ENCODE results near the gene MRPL53.
A peak's percentile ranks its signal among the peaks of the same experiment; 100 is the strongest.

MRPL53 gene

DNA sequence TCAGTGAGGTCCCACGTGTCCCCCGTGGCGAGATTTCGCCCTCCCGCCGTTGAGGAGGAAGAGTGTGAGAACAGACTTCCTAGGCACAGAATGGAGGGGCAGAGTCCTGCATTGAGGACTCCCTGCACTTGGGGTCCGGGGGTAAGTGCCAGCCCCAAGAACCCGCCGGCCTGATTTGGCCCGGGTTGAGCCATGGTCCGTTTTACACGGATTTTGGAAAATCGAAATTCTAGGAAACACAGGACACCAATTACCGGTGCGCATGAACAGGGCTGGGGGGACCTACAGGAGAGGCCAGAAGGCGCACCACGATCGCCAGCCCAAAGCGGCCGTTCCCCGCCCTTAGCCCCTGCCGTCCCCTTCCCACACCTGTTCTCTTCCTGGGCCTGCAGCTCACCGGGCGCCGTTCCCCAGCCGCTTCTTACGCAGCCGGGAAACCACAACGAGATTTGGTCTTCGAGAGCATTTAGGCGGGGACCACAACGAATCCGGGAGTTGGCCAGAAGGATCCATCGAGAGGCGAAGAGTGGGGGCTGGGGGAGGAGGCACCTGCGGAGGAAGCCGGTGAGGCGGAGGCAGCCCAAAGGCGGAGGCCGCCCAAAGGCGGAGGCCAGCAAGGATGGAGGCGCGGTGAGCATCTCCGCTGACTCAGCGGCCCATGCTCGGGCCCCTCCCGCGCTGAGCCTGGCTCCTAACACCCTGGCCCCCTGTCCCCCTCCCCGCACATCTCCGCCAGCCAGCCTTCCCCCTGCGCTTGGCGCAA is 41.3 kb upstream of the MRPL53 start:
- TF ChIP-seq, protein P1, sequence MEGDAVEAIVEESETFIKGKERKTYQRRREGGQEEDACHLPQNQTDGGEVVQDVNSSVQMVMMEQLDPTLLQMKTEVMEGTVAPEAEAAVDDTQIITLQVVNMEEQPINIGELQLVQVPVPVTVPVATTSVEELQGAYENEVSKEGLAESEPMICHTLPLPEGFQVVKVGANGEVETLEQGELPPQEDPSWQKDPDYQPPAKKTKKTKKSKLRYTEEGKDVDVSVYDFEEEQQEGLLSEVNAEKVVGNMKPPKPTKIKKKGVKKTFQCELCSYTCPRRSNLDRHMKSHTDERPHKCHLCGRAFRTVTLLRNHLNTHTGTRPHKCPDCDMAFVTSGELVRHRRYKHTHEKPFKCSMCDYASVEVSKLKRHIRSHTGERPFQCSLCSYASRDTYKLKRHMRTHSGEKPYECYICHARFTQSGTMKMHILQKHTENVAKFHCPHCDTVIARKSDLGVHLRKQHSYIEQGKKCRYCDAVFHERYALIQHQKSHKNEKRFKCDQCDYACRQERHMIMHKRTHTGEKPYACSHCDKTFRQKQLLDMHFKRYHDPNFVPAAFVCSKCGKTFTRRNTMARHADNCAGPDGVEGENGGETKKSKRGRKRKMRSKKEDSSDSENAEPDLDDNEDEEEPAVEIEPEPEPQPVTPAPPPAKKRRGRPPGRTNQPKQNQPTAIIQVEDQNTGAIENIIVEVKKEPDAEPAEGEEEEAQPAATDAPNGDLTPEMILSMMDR (IDR thresholded peaks at IDR 0.05) = no peak
- no peaks in the 10 kb centered on the region for H3K36me3 Mint-ChIP-seq (ENCODE audit: low read depth)
- peaks cover 100% of the 10 kb centered on the region for H3K27me3 Mint-ChIP-seq (ENCODE audit: low read depth, poor library complexity)
- peaks cover 14% of the 10 kb centered on the region for H3K9me3 Mint-ChIP-seq
- H3K27ac Mint-ChIP-seq = no peak overlapping the region
- DNase-seq = peak; percentile 26
- H3K4me3 Mint-ChIP-seq = peak overlapping the region; percentile 49
- H3K4me1 Mint-ChIP-seq = peaks cover 15% of the 10 kb centered on the region

DNA sequence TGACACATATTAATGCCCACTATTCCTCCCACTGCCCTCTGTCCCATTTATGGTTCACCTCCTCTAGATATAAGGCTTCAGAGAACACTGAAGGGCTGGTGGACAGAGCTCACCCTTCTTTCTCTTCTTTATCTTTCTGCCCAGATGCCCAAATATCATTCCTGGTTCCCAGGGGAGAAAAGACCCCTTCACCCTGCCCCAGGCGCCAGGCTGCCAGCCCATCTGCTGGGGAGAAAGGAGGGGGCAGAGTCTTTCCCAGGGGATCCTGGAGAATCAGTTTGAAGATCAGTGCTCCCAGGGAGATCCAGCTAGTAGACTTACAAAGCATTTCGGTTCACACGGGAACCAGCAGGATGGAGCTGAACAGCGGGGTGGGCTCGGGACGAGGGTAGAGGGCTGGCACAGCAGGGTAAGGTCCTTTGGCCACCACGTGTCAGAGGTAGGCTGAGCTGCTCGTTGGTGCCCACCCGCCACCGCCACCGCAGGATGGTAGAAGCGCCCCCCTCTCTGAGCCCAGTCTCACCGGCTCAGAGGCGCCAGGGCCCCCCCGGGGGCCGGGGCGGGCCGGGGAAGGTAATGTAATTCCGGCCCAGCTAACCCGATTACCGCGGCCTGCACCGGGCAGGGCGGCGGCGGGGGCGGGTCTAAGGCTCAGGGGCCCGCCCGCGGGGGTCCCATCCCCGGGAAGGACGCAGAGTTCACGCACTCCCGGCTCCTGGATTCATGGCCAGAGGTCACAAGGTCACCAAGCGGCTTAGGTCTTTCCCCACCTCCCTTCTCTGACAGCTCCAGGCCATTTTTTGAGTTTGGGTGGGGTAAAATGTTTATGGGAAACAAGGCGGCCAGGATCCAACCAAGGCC is 40.5 kb upstream of the MRPL53 start:
- Mint-ChIP-seq H3K9me3 (peaks cover 14% of the 10 kb centered on the region), H3K4me3 (peak overlapping the region; percentile 62), H3K27ac (peak overlapping the region; percentile 75), H3K27me3 (ENCODE audit: low read depth, poor library complexity) (peaks cover 100% of the 10 kb centered on the region), H3K36me3 (ENCODE audit: low read depth) (no peaks in the 10 kb centered on the region), H3K4me1 (peaks cover 23% of the 10 kb centered on the region)
- peak; percentile 60 for DNase-seq
- TF ChIP-seq, protein P1 (IDR thresholded peaks at IDR 0.05) = no peak

DNA sequence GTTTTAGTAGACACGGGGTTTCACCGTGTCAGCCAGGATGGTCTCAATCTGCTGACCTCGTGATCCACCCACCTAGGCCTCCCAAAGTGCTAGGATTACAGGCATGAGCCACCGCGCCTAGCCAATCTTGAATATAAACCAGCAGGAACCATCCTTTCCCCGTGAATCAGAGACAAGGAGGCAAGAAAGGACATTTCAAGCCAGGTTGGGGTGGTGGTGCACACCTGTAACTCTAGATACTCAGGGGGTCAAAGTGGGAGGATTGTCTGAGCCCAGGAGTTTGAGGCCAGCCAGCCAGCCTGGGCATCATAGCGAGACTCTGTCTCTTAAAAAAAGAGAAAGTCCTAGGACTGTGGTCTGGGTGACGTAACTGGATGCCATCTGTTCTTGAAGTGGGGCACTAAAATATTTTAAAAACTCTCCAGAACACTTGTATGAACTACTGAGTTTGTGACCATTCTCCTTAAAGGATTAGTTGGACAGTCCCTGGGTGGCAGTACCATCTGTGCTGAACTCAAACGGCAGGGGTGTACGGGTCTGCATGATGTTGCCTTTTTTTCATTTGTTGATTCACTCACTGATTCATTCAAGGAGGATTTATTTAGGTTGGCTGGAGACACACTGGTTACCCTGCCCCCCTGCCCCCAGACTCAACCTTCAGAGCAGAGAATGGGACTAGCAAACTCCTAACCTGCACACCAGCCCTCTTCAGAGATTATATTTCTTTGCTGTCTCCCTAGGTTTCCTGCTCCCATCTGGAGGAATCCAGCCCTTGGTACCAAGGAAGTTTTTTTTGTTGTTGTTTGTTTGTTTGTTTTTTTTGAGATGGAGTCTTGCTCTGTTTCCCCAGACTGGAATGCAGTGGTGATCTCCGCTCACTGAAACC is 38.9 kb upstream of the MRPL53 start:
- DNase-seq = no peak
- Mint-ChIP-seq H3K9me3 (peaks cover 6% of the 10 kb centered on the region), H3K27ac (no peak overlapping the region), H3K4me1 (peaks cover 36% of the 10 kb centered on the region), H3K36me3 (ENCODE audit: low read depth) (peaks cover 9% of the 10 kb centered on the region), H3K4me3 (no peak overlapping the region), H3K27me3 (ENCODE audit: low read depth, poor library complexity) (peaks cover 100% of the 10 kb centered on the region)
- TF ChIP-seq, protein P1 (IDR thresholded peaks at IDR 0.05) = no peak

DNA sequence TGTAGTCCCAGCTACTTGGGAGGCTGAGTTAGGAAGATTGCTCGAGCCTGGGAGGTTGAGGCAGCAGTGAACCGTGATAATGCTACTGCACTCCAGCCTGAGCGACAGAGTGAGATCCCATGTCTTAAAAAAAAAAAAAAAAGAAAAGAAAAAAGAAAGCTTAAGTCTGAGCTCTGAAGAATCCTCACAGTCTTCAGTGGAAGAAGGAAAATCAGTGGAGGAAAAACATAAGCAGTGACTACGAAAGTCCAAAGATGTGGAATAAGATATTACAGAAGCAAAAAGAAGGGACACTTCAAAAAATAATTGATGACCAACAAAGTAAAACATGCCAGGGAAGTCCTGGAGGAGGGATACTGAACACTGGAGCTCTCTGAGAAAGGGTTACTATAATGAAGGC is 37.8 kb upstream of the MRPL53 start:
- TF ChIP-seq, protein P1 (IDR thresholded peaks at IDR 0.05) = no peak
- Mint-ChIP-seq H3K27ac (no peak overlapping the region), H3K36me3 (ENCODE audit: low read depth) (peaks cover 17% of the 10 kb centered on the region)

DNA sequence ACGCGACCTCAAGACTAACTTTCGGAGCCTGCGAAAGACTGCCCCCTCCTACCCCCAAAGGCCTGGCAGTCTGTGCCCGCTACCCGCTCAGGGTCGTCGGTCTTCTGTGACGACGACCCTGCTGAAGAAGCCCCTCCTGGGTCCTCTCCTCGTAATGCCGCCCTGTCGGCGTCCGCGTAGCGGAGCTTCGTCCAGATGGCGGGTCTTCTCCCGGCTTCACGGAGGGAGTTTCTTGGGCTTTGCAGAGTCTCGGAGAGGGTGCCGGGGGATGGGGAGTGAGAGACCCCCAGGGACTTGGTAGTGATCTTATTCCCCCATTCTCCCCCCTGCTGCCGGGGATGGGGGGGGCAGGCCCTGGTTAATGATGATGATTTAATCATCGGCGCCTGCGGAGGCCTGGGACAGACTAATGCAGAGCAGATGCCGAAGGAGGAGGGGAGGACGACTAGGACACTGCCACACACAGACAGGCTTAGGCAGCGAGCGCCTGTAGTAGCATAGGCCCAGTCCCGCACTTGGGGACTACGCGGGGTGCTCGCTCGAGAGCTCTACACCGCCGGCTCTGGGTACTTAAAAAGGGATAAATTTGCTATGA is 35.5 kb upstream of the MRPL53 start:
- peaks cover 30% of the 10 kb centered on the region for H3K36me3 Mint-ChIP-seq (ENCODE audit: low read depth)

More for the DNA sequence above, 37.8 kb upstream of the MRPL53 start:
- no peak for DNase-seq
- H3K4me1 Mint-ChIP-seq = peaks cover 44% of the 10 kb centered on the region
- H3K27me3 Mint-ChIP-seq (ENCODE audit: low read depth, poor library complexity) = peaks cover 100% of the 10 kb centered on the region
- no peak overlapping the region for H3K4me3 Mint-ChIP-seq
- peaks cover 4% of the 10 kb centered on the region for H3K9me3 Mint-ChIP-seq

More for the DNA sequence above, 35.5 kb upstream of the MRPL53 start:
- Mint-ChIP-seq H3K27me3 (ENCODE audit: low read depth, poor library complexity) (peaks cover 100% of the 10 kb centered on the region), H3K4me1 (peaks cover 56% of the 10 kb centered on the region), H3K27ac (peak overlapping the region; percentile 100), H3K4me3 (peak overlapping the region; percentile 99), H3K9me3 (peaks cover 4% of the 10 kb centered on the region)
- TF ChIP-seq, protein P1 (IDR thresholded peaks at IDR 0.05) = no peak
- peak; percentile 45 for DNase-seq

Data from nephron progenitor cell (in vitro differentiated cells).